ENCODE results near the gene TEX38.

DNA sequence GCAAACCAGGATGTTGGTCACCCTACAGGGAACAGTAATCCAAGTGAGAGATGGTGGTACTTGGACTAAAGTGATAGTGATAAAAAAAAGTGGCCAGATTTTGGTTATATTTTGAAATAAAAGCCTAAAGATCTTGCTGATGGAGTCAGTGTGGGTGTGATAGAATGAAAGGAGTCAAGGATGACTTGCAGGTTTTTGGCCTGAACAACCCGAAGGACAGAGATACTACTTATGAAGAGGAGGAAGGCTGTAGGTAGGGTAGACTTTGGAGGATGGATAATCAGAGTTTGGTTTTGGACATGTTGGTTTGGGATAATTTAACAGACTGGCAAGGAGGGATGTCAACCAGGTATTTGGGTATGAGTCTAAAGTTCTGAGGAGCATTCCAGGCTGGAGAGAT lies 1.5 kb upstream of the TEX38 start:
- no peak for TF ChIP-seq CTCF (conservative IDR thresholded peaks at IDR 0.05; ENCODE audit: low read length)
- TF ChIP-seq EZH2phosphoT487 (IDR thresholded peaks at IDR 0.05; ENCODE audit: borderline replicate concordance), result no peak

All from Loucy (cell line).